NB4 (cell line): ENCODE results near the gene UCHL1.
"Not testable (repeated sequence)": the region's sequence is repeated elsewhere in the genome, so short reads cannot be mapped to it uniquely, and the experiment has no call there.

Experiments used
- DNase-seq: peaks from one replicate; pipeline ENCODE4 v3.0.0; 2010; ENCODE audit warnings: low read depth
- H3K4me3 ChIP-seq: one replicate; pipeline ENCODE4 v1.5.1; 2011; ENCODE audit warnings: mild to moderate bottlenecking, low read depth, low read length, moderate library complexity
- CTCF ChIP-seq: IDR thresholded peaks from one replicate; pipeline ENCODE4 v1.5.1; 2012; ENCODE audit warnings: low read depth, low read length
- MAX ChIP-seq: IDR thresholded peaks from 2 replicates; pipeline ENCODE4 v1.6.1; 2011; ENCODE audit warnings: low read depth, low read length
- MYC ChIP-seq: IDR thresholded peaks from 2 replicates; pipeline ENCODE4 v1.6.1; 2011; ENCODE audit warnings: low read depth, low read length
- POLR2A ChIP-seq: IDR thresholded peaks from 2 replicates; pipeline ENCODE4 v1.6.1; 2011; ENCODE audit warnings: mild to moderate bottlenecking; ENCODE audit not compliant: insufficient read length; ENCODE audit errors: extremely low read depth

UCHL1 gene

GRCh38 chr4:41303372-41304118, 46.8 kb downstream of the UCHL1 start:
- TF ChIP-seq CTCF, result no peak
- TF ChIP-seq MYC, result no peak
- TF ChIP-seq MAX, result no peak
- TF ChIP-seq POLR2A, result no peak
- H3K4me3 ChIP-seq, result no peak overlapping the region
- no peak for DNase-seq

- no peak for DNase-seq
- H3K4me3 ChIP-seq, result no peak overlapping the region
- TF ChIP-seq POLR2A (no peak), MYC (no peak), CTCF (no peak), MAX (no peak)
Measured at GRCh38 chr4:41304221-41304620, 47.5 kb downstream of the UCHL1 start.

GRCh38 chr4:41305476-41305875, 48.7 kb downstream of the UCHL1 start:
- H3K4me3 ChIP-seq, result no peak overlapping the region
- TF ChIP-seq MAX (no peak), CTCF (no peak), POLR2A (no peak), MYC (no peak)
- DNase-seq, result no peak

- DNase-seq, result peak; percentile 13
- H3K4me3 ChIP-seq, result no peak overlapping the region
- TF ChIP-seq MYC, result no peak
- TF ChIP-seq MAX, result no peak
- TF ChIP-seq CTCF, result no peak
- no peak for TF ChIP-seq POLR2A
Measured at GRCh38 chr4:41307638-41308037, 50.9 kb downstream of the UCHL1 start.

GRCh38 chr4:41308398-41308797, 51.7 kb downstream of the UCHL1 start:
- no peak for DNase-seq
- H3K4me3 ChIP-seq, result no peak overlapping the region
- TF ChIP-seq POLR2A (no peak), CTCF (no peak), MYC (no peak), MAX (no peak)

- DNase-seq, H3K4me3 ChIP-seq: not testable (repeated sequence)
Measured at GRCh38 chr4:41315426-41315825, 58.7 kb downstream of the UCHL1 start.
